RWPE1 (cell line): Measurements from ENCODE around the gene SYMPK.
"Not testable (repeated sequence)": the region's sequence is repeated elsewhere in the genome, so short reads cannot be mapped to it uniquely, and the experiment has no call there.

ENCODE experiments used
- CTCF ChIA-PET: fragments of 350-600 bp; sonication (Branson Sonifier 250); formaldehyde crosslinking; extraction: SDS; loops from one replicate; lab custom pipeline; 2021; lab: Yijun Ruan, JAX
- POLR2A ChIA-PET: fragments of 400-600 bp; formaldehyde crosslinking; extraction: SDS; loops from one replicate; lab custom pipeline; 2020; ENCODE audit warnings: antibody characterized with exemption; ENCODE audit not compliant: low non-redundant PET; lab: Yijun Ruan, JAX
- DNase-seq: peaks from one replicate; pipeline ENCODE4 v3.0.0; 2012; ENCODE audit warnings: low spot score
- H3K27ac ChIP-seq: fragments of 450-650 bp; 2 replicates; pipeline ENCODE4 v1.5.1; 2017
- TF ChIP-seq, protein P1 (sequence below): fragments of 450-650 bp; conservative IDR thresholded peaks from 2 replicates; pipeline ENCODE4 v1.5.1; 2017; ENCODE audit warnings: low read depth, mild to moderate bottlenecking

SYMPK gene

DNA sequence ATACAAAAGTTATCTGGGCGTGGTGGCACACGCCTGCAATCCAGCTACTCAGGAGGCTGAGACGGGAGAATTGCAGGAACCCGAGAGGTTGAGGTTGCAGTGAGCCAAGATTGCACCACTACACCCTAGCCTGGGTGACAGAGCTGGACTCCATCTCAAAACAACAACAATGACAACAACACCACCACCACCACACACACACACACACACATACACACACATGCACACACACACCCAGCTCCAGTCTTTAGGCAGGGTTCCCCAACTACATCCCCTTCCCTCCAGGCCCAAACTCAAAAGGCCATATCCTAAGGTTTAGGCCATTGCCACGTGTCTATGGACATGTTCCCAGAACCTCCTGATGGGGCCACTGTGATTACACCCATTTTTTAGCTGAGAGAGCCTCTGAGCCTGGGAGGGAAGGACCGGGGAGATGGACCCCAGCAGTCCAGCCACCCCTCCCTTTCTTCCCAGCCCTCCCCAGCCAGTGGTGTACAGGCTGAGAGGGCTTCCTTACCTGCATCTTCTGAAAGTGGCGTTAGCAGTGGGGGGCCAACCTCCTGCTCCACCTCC, 61.3 kb downstream of the SYMPK start:
- no peak for DNase-seq
- ChIA-PET CTCF (interaction anchor here (0.6 to 1.9 kb wide), 2 partner anchors 15 to 29 kb away, joined by 5 to 9 read pairs; no protein-coding TSS in a partner anchor), POLR2A (no interaction called here)
- 0 out of 2 replicates have a peak overlapping the region, but pooled peaks have one; percentile 1 for H3K27ac ChIP-seq
- TF ChIP-seq, protein P1, sequence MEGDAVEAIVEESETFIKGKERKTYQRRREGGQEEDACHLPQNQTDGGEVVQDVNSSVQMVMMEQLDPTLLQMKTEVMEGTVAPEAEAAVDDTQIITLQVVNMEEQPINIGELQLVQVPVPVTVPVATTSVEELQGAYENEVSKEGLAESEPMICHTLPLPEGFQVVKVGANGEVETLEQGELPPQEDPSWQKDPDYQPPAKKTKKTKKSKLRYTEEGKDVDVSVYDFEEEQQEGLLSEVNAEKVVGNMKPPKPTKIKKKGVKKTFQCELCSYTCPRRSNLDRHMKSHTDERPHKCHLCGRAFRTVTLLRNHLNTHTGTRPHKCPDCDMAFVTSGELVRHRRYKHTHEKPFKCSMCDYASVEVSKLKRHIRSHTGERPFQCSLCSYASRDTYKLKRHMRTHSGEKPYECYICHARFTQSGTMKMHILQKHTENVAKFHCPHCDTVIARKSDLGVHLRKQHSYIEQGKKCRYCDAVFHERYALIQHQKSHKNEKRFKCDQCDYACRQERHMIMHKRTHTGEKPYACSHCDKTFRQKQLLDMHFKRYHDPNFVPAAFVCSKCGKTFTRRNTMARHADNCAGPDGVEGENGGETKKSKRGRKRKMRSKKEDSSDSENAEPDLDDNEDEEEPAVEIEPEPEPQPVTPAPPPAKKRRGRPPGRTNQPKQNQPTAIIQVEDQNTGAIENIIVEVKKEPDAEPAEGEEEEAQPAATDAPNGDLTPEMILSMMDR = no peak

DNA sequence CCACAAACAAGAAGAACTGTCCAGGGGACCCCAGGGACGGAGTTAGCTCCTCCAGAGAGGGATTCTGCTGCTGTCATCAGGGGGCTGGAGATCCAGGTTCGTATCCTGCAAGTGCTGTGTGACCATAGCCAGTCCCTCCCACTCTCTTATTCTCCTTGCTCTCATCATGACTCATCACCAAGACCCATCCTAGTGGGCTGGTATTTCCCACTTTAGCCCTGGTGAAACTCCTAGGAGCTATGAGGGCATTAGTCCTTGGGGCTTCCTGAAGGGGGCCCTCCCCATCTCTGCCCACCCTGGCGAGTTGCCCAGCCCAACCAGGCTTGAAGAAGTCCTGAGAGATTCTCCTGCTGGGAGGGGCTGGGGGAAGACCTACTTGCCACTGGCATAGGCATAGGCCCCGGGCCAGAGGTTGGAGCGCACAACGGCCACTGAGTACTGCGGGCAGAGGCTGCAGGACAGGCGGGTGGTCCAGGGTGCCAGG, 62.8 kb downstream of the SYMPK start:
- DNase-seq = no peak
- TF ChIP-seq, protein P1 = no peak
- ChIA-PET CTCF (interaction anchor here (1.0 to 3.5 kb wide), 3 partner anchors 10 to 30 kb away, joined by 6 to 41 read pairs (median 9); partner anchors contain the start of gene SIX5), POLR2A (interaction anchor here (1.0 kb wide), 1 partner anchor 33 kb away, joined by 3 read pairs; no protein-coding TSS in a partner anchor)
- peak overlapping the region; percentile 61 for H3K27ac ChIP-seq

DNA sequence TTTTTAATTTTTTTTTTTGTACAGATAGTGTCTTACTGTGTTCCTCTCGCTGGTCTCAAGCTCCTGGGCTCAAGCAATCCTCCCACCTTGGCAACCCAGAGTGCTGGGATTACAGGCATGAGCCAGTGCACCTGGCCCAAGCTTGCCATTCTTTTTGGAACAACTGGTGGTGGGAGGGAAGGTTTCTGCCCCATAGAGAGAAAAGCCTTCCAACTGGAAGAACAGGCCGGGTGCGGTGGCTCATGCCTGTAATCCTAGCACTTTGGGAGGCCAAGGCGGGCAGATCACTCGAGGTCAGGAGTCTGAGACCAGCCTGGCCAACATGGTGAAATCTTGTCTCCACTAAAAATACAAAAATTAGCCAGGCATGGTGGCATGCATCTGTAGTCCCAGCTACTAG, 63.4 kb downstream of the SYMPK start:
- peak overlapping the region; percentile 61 for H3K27ac ChIP-seq
- not testable (repeated sequence) for DNase-seq
- ChIA-PET CTCF (interaction anchor here (0.6 to 3.5 kb wide), 11 partner anchors 9 to 678 kb away, joined by 3 to 41 read pairs (median 5); partner anchors contain the start of gene SIX5), POLR2A (interaction anchor here (1.0 kb wide), 2 partner anchors 17 to 32 kb away, joined by 3 read pairs; partner anchors contain the start of gene DMPK)

DNA sequence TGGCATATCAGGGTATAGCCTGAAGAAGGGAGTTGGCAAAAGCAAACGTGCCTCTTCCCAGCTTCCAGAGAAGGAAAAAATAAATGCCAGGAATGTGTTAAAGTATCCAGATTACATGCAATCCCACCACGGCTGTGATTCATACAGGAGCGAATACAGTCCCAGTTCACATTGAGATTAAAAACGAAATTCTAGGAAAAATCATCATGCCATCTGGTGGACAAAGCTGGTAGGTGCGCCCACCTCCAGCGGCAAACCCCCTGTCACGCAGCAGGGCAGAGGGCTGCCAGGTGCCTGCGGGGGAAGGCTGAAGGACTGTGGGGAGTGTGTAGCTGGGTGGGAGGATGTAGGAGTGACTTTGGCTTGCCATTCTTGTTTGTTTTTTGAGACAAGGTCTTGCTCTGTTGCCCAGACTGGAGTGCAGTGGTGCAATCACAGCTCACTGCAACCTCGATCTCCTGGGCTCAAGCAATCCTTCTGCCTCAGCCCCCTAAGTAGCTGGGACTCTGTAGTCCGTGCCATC, 63.9 kb downstream of the SYMPK start:
- CTCF ChIA-PET = interaction anchor here (0.6 to 3.5 kb wide), 15 partner anchors 9 to 1495 kb away, joined by 3 to 41 read pairs (median 4); partner anchors contain the start of gene SIX5
- peak; percentile 79 for DNase-seq
- POLR2A ChIA-PET = interaction anchor here (1.0 kb wide), 2 partner anchors 16 to 32 kb away, joined by 3 read pairs; partner anchors contain the start of gene DMPK
- TF ChIP-seq, protein P1 = peak; percentile 87
- H3K27ac ChIP-seq = peak overlapping the region; percentile 61

DNA sequence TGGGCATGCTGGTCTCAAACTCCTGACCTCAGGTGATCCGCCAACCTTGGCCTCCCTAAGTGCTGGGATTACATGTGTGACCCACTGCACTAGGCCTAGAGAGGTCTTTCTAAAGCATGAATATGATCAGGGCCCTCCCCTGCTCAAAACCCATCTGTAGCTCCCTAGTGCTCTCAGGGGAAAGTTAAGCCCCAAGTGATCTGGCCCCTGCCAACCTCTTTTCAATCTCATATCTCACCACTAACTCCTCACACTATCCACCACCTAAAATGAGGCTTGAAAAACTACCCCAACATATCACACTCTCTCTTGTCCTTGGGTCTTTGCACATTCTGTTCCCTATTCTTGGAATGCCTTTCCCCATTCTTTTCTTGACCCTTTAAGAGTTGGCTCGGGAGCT, 68.3 kb downstream of the SYMPK start:
- ChIA-PET CTCF (interaction anchor here (0.5 to 1.3 kb wide), 2 partner anchors 15 to 99 kb away, joined by 3 read pairs; no protein-coding TSS in a partner anchor), POLR2A (no interaction called here)
- DNase-seq = no peak
- H3K27ac ChIP-seq = no peak overlapping the region
- TF ChIP-seq, protein P1 = no peak

DNA sequence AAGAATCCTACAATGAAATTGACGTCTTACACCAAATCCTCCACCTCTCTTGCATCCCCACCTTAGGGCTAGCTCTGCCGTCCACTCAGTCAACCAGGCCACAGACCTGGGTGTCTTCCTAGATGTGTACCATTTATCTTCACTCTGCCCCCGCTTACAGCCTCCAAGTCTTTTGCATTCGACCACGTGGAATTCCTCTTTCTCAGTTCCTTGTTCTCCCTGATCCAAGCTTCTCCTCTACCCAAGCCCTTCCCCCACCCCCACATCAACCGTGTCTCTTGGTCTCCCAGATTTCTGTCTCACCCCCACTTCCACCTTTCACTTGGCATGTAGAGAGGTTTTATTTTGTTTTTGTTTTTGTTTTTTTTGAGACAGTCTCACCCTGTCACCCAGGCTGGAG, 69.1 kb downstream of the SYMPK start:
- TF ChIP-seq, protein P1 = no peak
- ChIA-PET CTCF (no interaction called here), POLR2A (no interaction called here)
- DNase-seq = no peak
- no peak overlapping the region for H3K27ac ChIP-seq
